Measurements from ENCODE around the gene TBC1D8. TPM values are rescaled to one million over a fixed set of nuclear protein-coding genes. Genes with fewer than 3 reads are reported as not detected.

The TBC1D8 gene
- total and polyA plus RNA-seq, 2 of the 13 experiments (the other 11 are each of a cell fraction or from before 2014, with no cell fraction given): 45.1 to 95.4 TPM

DNA sequence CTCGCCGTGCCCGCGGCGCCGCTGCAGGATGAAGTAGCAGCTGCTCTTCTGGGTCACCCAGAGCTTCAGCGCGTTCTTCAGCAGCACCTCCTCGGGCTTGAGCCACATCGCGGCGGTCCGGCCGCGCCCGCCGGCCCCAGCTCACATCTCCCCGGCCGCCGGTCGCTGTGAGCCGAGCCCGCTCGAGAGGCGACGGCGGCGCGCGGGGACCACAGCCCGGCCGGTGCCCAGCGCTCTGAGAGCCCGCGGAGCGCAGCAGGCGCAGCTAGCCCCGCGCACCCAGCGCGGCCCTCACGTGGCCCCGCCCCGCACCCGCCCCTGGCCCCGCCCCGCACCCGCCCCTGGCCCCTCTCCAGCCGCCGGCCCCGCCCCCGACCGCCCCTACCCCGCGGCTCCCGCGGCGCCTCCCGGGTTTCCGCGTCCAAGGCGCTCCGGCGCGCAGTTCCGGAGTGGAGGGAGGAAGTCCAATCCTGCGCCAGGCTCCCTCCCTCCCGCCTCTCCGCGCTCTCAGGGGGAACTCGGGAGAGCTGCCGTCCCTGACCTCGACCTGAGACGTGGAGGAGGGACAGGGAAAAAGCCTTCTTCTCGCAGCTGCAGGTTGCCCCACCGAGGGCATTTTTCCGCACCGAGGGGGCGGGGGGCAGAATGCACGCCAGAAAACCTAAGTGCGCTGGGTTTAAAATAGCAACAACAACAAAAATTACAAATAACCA is at the start of gene TBC1D8 (continued):
- no peak for TF ChIP-seq CEBPZ (IDR thresholded peaks at IDR 0.05; ENCODE audit: low read length)
- TF ChIP-seq, protein P1, sequence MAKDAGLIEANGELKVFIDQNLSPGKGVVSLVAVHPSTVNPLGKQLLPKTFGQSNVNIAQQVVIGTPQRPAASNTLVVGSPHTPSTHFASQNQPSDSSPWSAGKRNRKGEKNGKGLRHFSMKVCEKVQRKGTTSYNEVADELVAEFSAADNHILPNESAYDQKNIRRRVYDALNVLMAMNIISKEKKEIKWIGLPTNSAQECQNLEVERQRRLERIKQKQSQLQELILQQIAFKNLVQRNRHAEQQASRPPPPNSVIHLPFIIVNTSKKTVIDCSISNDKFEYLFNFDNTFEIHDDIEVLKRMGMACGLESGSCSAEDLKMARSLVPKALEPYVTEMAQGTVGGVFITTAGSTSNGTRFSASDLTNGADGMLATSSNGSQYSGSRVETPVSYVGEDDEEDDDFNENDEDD (CRISPR knock-in tag; IDR thresholded peaks at IDR 0.05; ENCODE audit: borderline replicate concordance): peak; percentile 79; the same call in 1 of the 2 replicates
- no peak for TF ChIP-seq KDM1A (CRISPR knock-in tag; IDR thresholded peaks at IDR 0.05)
- TF ChIP-seq HOXA7 (CRISPR knock-in tag; IDR thresholded peaks at IDR 0.05): no peak
- TF ChIP-seq GMEB1 (CRISPR knock-in tag; IDR thresholded peaks at IDR 0.05; ENCODE audit: borderline replicate concordance): peak; percentile 27; the same call in 1 of the 2 replicates
- TF ChIP-seq ZNF691 (CRISPR knock-in tag; IDR thresholded peaks at IDR 0.05; ENCODE audit: borderline replicate concordance, low read depth): peak; percentile 38; the same call in 1 of the 2 replicates
- peak; percentile 58; the same call in 1 of the 2 replicates for TF ChIP-seq POLR2AphosphoS5 (IDR thresholded peaks at IDR 0.05; ENCODE audit: low read depth, low read length)
- TF ChIP-seq ZNF614 (CRISPR knock-in tag; IDR thresholded peaks at IDR 0.05; ENCODE audit: borderline replicate concordance): peak; percentile 15; the same call in 1 of the 2 replicates
- peak; percentile 82 for TF ChIP-seq POGK (CRISPR knock-in tag; conservative IDR thresholded peaks at IDR 0.05)
- 0 out of 2 replicates have a peak, but pooled peaks have one; percentile 49 for TF ChIP-seq ZNF354B (CRISPR knock-in tag; IDR thresholded peaks at IDR 0.05)
- TF ChIP-seq ZNF101 (CRISPR knock-in tag; IDR thresholded peaks at IDR 0.05; ENCODE audit: borderline replicate concordance, low read depth): 0 out of 2 replicates have a peak, but pooled peaks have one; percentile 49
- TF ChIP-seq, protein P2, sequence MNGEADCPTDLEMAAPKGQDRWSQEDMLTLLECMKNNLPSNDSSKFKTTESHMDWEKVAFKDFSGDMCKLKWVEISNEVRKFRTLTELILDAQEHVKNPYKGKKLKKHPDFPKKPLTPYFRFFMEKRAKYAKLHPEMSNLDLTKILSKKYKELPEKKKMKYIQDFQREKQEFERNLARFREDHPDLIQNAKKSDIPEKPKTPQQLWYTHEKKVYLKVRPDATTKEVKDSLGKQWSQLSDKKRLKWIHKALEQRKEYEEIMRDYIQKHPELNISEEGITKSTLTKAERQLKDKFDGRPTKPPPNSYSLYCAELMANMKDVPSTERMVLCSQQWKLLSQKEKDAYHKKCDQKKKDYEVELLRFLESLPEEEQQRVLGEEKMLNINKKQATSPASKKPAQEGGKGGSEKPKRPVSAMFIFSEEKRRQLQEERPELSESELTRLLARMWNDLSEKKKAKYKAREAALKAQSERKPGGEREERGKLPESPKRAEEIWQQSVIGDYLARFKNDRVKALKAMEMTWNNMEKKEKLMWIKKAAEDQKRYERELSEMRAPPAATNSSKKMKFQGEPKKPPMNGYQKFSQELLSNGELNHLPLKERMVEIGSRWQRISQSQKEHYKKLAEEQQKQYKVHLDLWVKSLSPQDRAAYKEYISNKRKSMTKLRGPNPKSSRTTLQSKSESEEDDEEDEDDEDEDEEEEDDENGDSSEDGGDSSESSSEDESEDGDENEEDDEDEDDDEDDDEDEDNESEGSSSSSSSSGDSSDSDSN (CRISPR knock-in tag; IDR thresholded peaks at IDR 0.05): peak; percentile 87
- peak; percentile 72; the same call in 1 of the 2 replicates for TF ChIP-seq KDM3A (CRISPR knock-in tag; IDR thresholded peaks at IDR 0.05; ENCODE audit: low read depth)
- TF ChIP-seq ZNF775 (CRISPR knock-in tag; IDR thresholded peaks at IDR 0.05; ENCODE audit: borderline replicate concordance): no peak
- TF ChIP-seq ZBTB7B (CRISPR knock-in tag; IDR thresholded peaks at IDR 0.05): no peak
- peak; percentile 69; the same call in 1 of the 2 replicates for TF ChIP-seq YEATS4 (CRISPR knock-in tag; IDR thresholded peaks at IDR 0.05; ENCODE audit: borderline replicate concordance)

Measured in HepG2 (cell line).